ENCODE results near the gene DALRD3. TPM values are rescaled to one million over a fixed set of nuclear protein-coding genes. Genes with fewer than 3 reads are reported as not detected.

DALRD3 gene
- total RNA-seq, 2 experiments from 2014 or later = 20.2 to 22.8 TPM

DNA sequence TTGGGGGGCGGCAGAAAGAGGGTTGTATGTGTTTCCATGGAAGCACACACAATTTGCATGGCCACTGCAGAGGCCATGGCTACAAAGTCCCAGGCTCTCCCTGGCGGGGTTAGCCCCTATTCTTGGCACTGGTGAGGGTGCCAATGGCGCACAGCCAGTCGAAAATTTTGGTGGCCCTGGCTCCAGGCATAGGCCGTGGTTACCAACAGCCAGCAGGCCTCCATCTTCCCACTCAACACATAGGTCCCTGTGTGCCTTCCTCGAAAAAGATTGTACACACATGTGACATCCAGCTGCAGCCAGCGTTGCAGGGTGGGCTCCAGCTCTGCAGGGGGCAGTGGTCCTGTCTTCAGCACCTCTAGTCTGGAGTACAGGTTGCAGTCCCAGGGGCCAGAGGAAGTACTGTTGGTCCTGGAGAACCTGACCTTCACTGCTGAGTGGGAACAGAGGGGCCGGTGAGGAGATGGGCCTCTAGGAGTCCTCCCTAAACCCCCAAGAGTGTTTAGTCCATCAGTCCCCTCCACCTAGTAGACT is 21.2 kb downstream of the DALRD3 start:
- Mint-ChIP-seq H3K4me1 (ENCODE audit: low read depth) (peaks cover 15% of the 10 kb centered on the region), H3K4me3 (no peak overlapping the region), H3K9me3 (no peaks in the 10 kb centered on the region), H3K36me3 (ENCODE audit: low read depth) (peaks cover 5% of the 10 kb centered on the region), H3K27ac (no peak overlapping the region), H3K27me3 (no peaks in the 10 kb centered on the region)
- ATAC-seq (no peak), DNase-seq (no peak)
- TF ChIP-seq, protein P1, sequence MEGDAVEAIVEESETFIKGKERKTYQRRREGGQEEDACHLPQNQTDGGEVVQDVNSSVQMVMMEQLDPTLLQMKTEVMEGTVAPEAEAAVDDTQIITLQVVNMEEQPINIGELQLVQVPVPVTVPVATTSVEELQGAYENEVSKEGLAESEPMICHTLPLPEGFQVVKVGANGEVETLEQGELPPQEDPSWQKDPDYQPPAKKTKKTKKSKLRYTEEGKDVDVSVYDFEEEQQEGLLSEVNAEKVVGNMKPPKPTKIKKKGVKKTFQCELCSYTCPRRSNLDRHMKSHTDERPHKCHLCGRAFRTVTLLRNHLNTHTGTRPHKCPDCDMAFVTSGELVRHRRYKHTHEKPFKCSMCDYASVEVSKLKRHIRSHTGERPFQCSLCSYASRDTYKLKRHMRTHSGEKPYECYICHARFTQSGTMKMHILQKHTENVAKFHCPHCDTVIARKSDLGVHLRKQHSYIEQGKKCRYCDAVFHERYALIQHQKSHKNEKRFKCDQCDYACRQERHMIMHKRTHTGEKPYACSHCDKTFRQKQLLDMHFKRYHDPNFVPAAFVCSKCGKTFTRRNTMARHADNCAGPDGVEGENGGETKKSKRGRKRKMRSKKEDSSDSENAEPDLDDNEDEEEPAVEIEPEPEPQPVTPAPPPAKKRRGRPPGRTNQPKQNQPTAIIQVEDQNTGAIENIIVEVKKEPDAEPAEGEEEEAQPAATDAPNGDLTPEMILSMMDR (IDR thresholded peaks at IDR 0.05) = no peak
- intact Hi-C loops (cut with micrococcal nuclease) = no loop called here
- POLR2A ChIA-PET = interaction anchor here (0.8 to 3.0 kb wide), 4 partner anchors 8 to 21 kb away, joined by 3 to 13 read pairs (median 4); partner anchors contain the start of gene WDR6
- CTCF ChIA-PET = interaction anchor here (2.0 to 2.2 kb wide), 2 partner anchors 9 to 17 kb away, joined by 6 to 10 read pairs; no protein-coding TSS in a partner anchor

DNA sequence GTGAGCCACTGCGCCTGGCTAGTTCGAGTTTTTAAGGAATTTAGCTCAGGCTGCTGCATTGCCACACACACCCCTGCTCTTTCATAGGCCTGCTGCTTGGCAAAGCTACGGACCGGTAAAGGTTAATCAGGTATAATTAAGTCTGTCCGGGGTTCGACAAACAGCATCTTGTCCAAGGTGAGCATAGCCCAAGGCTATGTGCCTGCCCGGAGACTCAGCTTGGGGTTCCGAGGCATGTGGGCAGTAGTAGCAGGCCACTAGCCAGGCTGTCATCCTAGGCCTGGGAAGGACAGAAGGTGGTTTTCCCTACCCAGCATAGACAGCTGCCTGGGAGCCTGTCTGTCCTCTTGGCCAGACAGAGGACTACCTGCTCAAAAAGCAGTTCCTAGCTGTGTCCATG is 21.7 kb downstream of the DALRD3 start:
- Mint-ChIP-seq H3K27me3 (no peaks in the 10 kb centered on the region), H3K27ac (no peak overlapping the region), H3K36me3 (ENCODE audit: low read depth) (peaks cover 9% of the 10 kb centered on the region), H3K9me3 (no peaks in the 10 kb centered on the region), H3K4me1 (ENCODE audit: low read depth) (peaks cover 19% of the 10 kb centered on the region), H3K4me3 (no peak overlapping the region)
- intact Hi-C loops (cut with micrococcal nuclease) = no loop called here
- ATAC-seq (no peak), DNase-seq (no peak)
- POLR2A ChIA-PET = interaction anchor here (0.8 to 3.0 kb wide), 4 partner anchors 8 to 20 kb away, joined by 3 to 13 read pairs (median 6); partner anchors contain the start of gene WDR6
- CTCF ChIA-PET = interaction anchor here (2.0 to 2.2 kb wide), 2 partner anchors 9 to 18 kb away, joined by 6 to 10 read pairs; no protein-coding TSS in a partner anchor
- TF ChIP-seq, protein P1 (IDR thresholded peaks at IDR 0.05) = no peak

DNA sequence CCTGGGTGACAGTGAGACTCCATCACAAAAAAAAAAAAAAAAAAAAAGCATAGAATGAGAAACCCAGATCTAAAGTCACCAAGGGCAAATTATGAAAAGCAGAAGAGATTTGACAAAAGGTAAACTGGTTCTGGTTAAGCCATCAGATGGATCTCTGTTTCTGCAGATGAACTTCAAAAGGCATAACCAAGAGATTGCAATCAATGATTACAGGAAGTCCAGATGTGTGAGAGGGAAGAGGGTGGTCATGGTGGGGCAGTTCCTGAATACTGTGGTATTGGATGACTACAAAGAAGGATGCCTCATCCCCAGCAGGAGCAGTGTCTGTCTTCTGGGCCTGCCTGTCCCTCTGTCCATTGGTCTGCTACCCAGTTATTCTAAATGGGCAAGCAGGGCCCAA is 24.5 kb downstream of the DALRD3 start:
- H3K36me3 Mint-ChIP-seq (ENCODE audit: low read depth) = peaks cover 22% of the 10 kb centered on the region
- no peak overlapping the region for H3K27ac Mint-ChIP-seq
- ATAC-seq (no peak), DNase-seq (no peak)
- intact Hi-C loops (cut with micrococcal nuclease) = no loop called here
- TF ChIP-seq, protein P1 (IDR thresholded peaks at IDR 0.05) = no peak
- H3K4me3 Mint-ChIP-seq = no peak overlapping the region
- H3K4me1 Mint-ChIP-seq (ENCODE audit: low read depth) = peaks cover 35% of the 10 kb centered on the region
- CTCF ChIA-PET = interaction anchor here (1.6 to 1.7 kb wide), 2 partner anchors 13 to 20 kb away, joined by 3 to 4 read pairs; partner anchors contain the start of gene WDR6
- POLR2A ChIA-PET = interaction anchor here (3.0 kb wide), 1 partner anchor 13 kb away, joined by 15 read pairs; the partner anchor contains the start of gene WDR6
- no peaks in the 10 kb centered on the region for H3K9me3 Mint-ChIP-seq
- no peaks in the 10 kb centered on the region for H3K27me3 Mint-ChIP-seq

DNA sequence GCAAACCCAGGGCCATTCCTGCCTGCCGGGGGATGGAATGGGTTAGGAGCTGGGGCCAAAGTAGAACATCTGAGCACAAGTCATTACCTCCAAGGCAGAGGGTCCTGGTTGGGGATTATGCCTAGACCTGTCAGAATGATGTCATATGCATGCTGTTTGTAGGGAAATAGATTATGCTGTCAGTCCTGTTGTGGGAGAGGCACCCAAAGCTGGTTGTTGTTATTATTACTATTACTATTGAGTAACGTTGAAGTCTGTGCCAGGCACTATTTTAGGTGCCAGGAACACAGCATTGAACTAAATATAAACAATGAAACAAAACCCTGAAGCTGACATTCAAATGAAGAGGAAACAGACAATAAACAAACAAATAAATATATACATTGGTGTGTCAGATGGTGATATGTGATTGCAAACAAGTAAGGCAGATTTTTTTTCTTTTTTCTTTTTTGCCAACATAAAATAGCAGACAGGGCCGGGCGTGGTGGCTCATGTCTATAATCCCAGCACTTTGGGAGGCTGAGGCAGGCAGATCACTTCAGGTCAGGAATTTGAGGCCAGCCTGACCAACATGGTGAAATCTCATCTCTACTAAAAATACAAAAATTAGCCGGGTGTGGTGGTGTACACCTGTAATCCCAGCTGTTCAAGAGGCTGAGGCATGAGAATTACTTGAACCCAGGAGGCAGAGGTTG is 26.4 kb downstream of the DALRD3 start:
- POLR2A ChIA-PET = interaction anchor here (0.8 to 6.5 kb wide), 11 partner anchors 9 to 130 kb away, joined by 3 to 72 read pairs (median 6); partner anchors contain the start of genes ARIH2, DALRD3, IMPDH2 and NDUFAF3
- Mint-ChIP-seq H3K4me1 (ENCODE audit: low read depth) (peaks cover 41% of the 10 kb centered on the region), H3K4me3 (peak overlapping the region; percentile 92), H3K36me3 (ENCODE audit: low read depth) (peaks cover 22% of the 10 kb centered on the region), H3K27me3 (no peaks in the 10 kb centered on the region), H3K9me3 (no peaks in the 10 kb centered on the region), H3K27ac (peak overlapping the region; percentile 77)
- DNase-seq = no peak
- intact Hi-C loops (cut with micrococcal nuclease) = no loop called here
- TF ChIP-seq, protein P1 (IDR thresholded peaks at IDR 0.05) = no peak
- no peak for ATAC-seq
- CTCF ChIA-PET = interaction anchor here (1.1 to 2.3 kb wide), 6 partner anchors 16 to 443 kb away, joined by 3 to 22 read pairs (median 4); partner anchors contain the start of genes NDUFAF3 and WDR6

Measured in activated CD8-positive, alpha-beta T cell treated with anti-CD3 and anti-CD28 coated beads for 36 hours (primary cell).